HG02885 (cell line): ENCODE measurements around the gene ATP8A2.
"Not testable (repeated sequence)": the region's sequence is repeated elsewhere in the genome, so short reads cannot be mapped to it uniquely, and the experiment has no call there.

Experiments used
- ATAC-seq: cut with Tn5 transposase; IDR thresholded peaks from one replicate; pipeline ENCODE4 v1.9.1; 2021; ENCODE audit warnings: mild to moderate bottlenecking; ENCODE audit not compliant: unreplicated experiment, poor library complexity

The ATP8A2 gene

GRCh38 chr13:25927932-25928331, 556.2 kb downstream of the ATP8A2 start:
- ATAC-seq, result no peak

GRCh38 chr13:25928941-25929505, 557.2 kb downstream of the ATP8A2 start:
- ATAC-seq, result no peak

GRCh38 chr13:25929816-25930215, 558.0 kb downstream of the ATP8A2 start:
- no peak for ATAC-seq

GRCh38 chr13:25930653-25931052, 558.9 kb downstream of the ATP8A2 start:
- no peak for ATAC-seq

GRCh38 chr13:25932365-25932764, 560.6 kb downstream of the ATP8A2 start:
- ATAC-seq, result no peak

- ATAC-seq, result no peak
Observed at GRCh38 chr13:25933520-25933919, 561.7 kb downstream of the ATP8A2 start.

- ATAC-seq, result no peak
Observed at GRCh38 chr13:25934127-25934526, 562.4 kb downstream of the ATP8A2 start.

GRCh38 chr13:25939961-25940687, 568.4 kb downstream of the ATP8A2 start:
- no peak for ATAC-seq

GRCh38 chr13:25943081-25943480, 571.3 kb downstream of the ATP8A2 start:
- ATAC-seq, result no peak

GRCh38 chr13:25943658-25944057, 571.9 kb downstream of the ATP8A2 start:
- no peak for ATAC-seq

GRCh38 chr13:25945596-25945995, 573.8 kb downstream of the ATP8A2 start:
- ATAC-seq, result no peak

- ATAC-seq, result no peak
Observed at GRCh38 chr13:25946321-25946720, 574.5 kb downstream of the ATP8A2 start.

- no peak for ATAC-seq
Observed at GRCh38 chr13:25948910-25949309, 577.1 kb downstream of the ATP8A2 start.

- ATAC-seq, result no peak
Observed at GRCh38 chr13:25951831-25952230, 580.1 kb downstream of the ATP8A2 start.

- not testable (repeated sequence) for ATAC-seq
Observed at GRCh38 chr13:25954080-25954479, 582.3 kb downstream of the ATP8A2 start.

GRCh38 chr13:25954943-25955342, 583.2 kb downstream of the ATP8A2 start:
- ATAC-seq, result not testable (repeated sequence)

GRCh38 chr13:25958986-25959385, 587.2 kb downstream of the ATP8A2 start:
- ATAC-seq, result no peak

- no peak for ATAC-seq
Observed at GRCh38 chr13:25961294-25961693, 589.5 kb downstream of the ATP8A2 start.

GRCh38 chr13:25963674-25964073, 591.9 kb downstream of the ATP8A2 start:
- no peak for ATAC-seq

- ATAC-seq, result no peak
Observed at GRCh38 chr13:25965596-25965995, 593.8 kb downstream of the ATP8A2 start.

GRCh38 chr13:25966086-25966485, 594.3 kb downstream of the ATP8A2 start:
- no peak for ATAC-seq

- no peak for ATAC-seq
Observed at GRCh38 chr13:25967144-25967543, 595.4 kb downstream of the ATP8A2 start.
